Measurements from ENCODE around the gene VWF. TPM values are rescaled to one million over a fixed set of nuclear protein-coding genes. Genes with fewer than 3 reads are reported as not detected.
A peak's percentile ranks its signal among the peaks of the same experiment; 100 is the strongest.
"Not testable (repeated sequence)": the region's sequence is repeated elsewhere in the genome, so short reads cannot be mapped to it uniquely, and the experiment has no call there.

The VWF gene
- total and polyA plus RNA-seq, 2 of the 4 experiments (the other 2 are of a cell fraction): under 0.01 to 0.09 TPM

DNA sequence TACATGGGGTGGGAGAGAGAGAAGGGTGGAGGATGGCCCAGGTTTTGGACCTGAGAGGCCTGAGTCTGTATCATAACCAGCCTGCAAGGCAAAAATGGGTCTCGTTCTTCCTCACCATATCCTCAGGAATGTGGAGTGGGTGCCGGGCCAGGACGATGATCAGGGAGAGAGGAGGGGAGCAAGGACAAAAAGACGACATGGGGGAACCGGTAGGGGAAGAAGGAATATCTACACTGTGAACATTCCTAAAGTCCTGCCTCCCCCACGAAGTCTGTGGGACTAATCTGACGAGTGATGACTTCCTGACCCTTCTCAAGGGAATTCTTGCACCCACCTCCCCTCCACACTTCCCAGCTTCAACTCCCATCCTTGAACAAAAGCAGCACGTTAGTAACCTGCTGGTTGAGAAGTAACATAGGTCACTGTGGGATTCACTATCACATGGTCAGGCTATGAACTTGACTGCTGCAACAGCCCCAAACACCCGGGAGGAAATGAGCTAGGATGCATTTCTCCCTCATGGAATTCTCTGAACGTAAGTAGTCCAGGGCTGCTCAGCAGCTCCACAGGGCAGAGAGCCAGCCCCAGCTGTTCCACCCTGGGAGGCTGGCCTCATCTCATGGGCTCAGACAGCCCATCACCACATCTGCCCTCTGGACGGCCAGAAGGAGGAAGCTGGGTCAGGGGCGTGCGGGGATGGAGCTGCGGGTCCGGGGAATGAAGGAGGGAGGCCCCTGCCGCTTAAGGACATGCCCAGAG lies 36.8 kb upstream of the VWF start:
- DNase-seq: peak; percentile 92
- Histone ChIP-seq H2AK9ac (replicated peaks; ENCODE audit: low read depth, low read length, poor library complexity) (peak overlapping the region; percentile 62), H3K56ac (ENCODE audit: extremely low read depth, insufficient read depth, low read length) (no peak overlapping the region), H4K5ac (ENCODE audit: low read depth, low read length) (peak overlapping the region; percentile 7; the same call in 1 of the 2 replicates), H4K91ac (ENCODE audit: insufficient read depth, low read depth, low read length) (peak overlapping the region; percentile 74), H2BK20ac (ENCODE audit: low read depth, low read length) (peak overlapping the region; percentile 86), H3K18ac (ENCODE audit: low read depth, low read length) (peak overlapping the region; percentile 7; the same call in 1 of the 2 replicates), H3K4me1 (ENCODE audit: control insufficient read depth, insufficient read depth, low read length) (peaks cover 15% of the 10 kb centered on the region), H3K4me2 (ENCODE audit: low read depth, low read length) (0 out of 2 replicates have a peak overlapping the region, but pooled peaks have one; percentile 23), H3K79me1 (ENCODE audit: low read depth in 1 of 2, low read length in 2 of 2) (no peaks in the 10 kb centered on the region), H3K23ac (ENCODE audit: low read depth, low read length) (peak overlapping the region; percentile 73; the same call in 1 of the 2 replicates), H3K27ac (ENCODE audit: insufficient read depth, low read length) (peak overlapping the region; percentile 16; the same call in 1 of the 2 replicates), H3K36me3 (ENCODE audit: control insufficient read depth, insufficient read depth, low read length) (no peaks in the 10 kb centered on the region), H2AFZ (replicated peaks; ENCODE audit: low read length, poor library complexity) (peak overlapping the region; percentile 87), H3K14ac (replicated peaks; ENCODE audit: low read depth, low read length) (peak overlapping the region; percentile 90), H3K4ac (ENCODE audit: low read depth, low read length) (peak overlapping the region; percentile 92), H2BK15ac (ENCODE audit: low read depth, low read length) (peak overlapping the region; percentile 90; the same call in 2 of the 3 replicates), H4K8ac (ENCODE audit: low read depth in 2 of 2, low read length in 2 of 2) (peak overlapping the region; percentile 79 to 91; a peak in 2 of 4 replicates), H3K9ac (ENCODE audit: low read depth, low read length) (no peak overlapping the region), H4K20me1 (ENCODE audit: insufficient read depth, low read length) (no peaks in the 10 kb centered on the region), H2BK5ac (ENCODE audit: low read depth, low read length, poor library complexity, severe bottlenecking) (peak overlapping the region; percentile 42), H3K27me3 (ENCODE audit: control insufficient read depth, insufficient read depth, low read length) (no peaks in the 10 kb centered on the region), H2AK5ac (ENCODE audit: low read depth, low read length) (peak overlapping the region; percentile 91), H3K9me1 (ENCODE audit: insufficient read depth, low read length) (peaks cover 15% of the 10 kb centered on the region), H3K4me3 (ENCODE audit: insufficient read depth, low read depth, low read length) (no peak overlapping the region), H3K9me3 (ENCODE audit: control insufficient read depth, insufficient read depth, low read length) (no peaks in the 10 kb centered on the region), H2BK120ac (ENCODE audit: low read depth, low read length) (peak overlapping the region; percentile 93)
- TF ChIP-seq FOS (IDR thresholded peaks at IDR 0.05; ENCODE audit: low read depth, low read length) (no peak), MAZ (IDR thresholded peaks at IDR 0.05; ENCODE audit: borderline replicate concordance, low read depth, low read length) (no peak), RFX5 (IDR thresholded peaks at IDR 0.05; ENCODE audit: low read depth, low read length) (no peak), POLR2A (IDR thresholded peaks at IDR 0.05; ENCODE audit: low read depth, low read length) (no peak), BHLHE40 (IDR thresholded peaks at IDR 0.05; ENCODE audit: low read depth, low read length) (no peak), CHD1 (IDR thresholded peaks at IDR 0.05; ENCODE audit: low read depth, low read length) (no peak)
- intact Hi-C loops (cut with micrococcal nuclease): no loop called here
- POLR2A ChIA-PET (ENCODE audit: unreplicated experiment): no interaction called here
- BruUV-seq (replicated peaks): no TSS peak
- CTCF ChIA-PET: interaction anchor here (0.8 kb wide), 1 partner anchor 47 kb away, joined by 3 read pairs; no protein-coding TSS in a partner anchor
- in situ Hi-C loops (cut with MboI; ENCODE audit: low sequenced_read_pairs): no loop called here
- dilution Hi-C loops (cut with HindIII; ENCODE audit: low sequenced_read_pairs, unreplicated experiment): no loop called here
- peak; percentile 85 for ATAC-seq (ENCODE audit: low read depth)
- WGBS, 2 experiments (ENCODE audit: extremely low coverage in 2 of 2, insufficient read length in 1 of 2): 0% methylated on average over 1 of the region's 16 CpGs; no CpG with 5 or more reads in 1 of the 2 experiments

- POLR2A ChIA-PET (ENCODE audit: unreplicated experiment); H2BK5ac ChIP-seq (ENCODE audit: low read depth, low read length, poor library complexity, severe bottlenecking); in situ Hi-C loops (cut with MboI; ENCODE audit: low sequenced_read_pairs); H4K5ac ChIP-seq (ENCODE audit: low read depth, low read length); H3K27me3 ChIP-seq (ENCODE audit: control insufficient read depth, insufficient read depth, low read length); H3K36me3 ChIP-seq (ENCODE audit: control insufficient read depth, insufficient read depth, low read length); H3K23ac ChIP-seq (ENCODE audit: low read depth, low read length); H3K9me3 ChIP-seq (ENCODE audit: control insufficient read depth, insufficient read depth, low read length); H4K20me1 ChIP-seq (ENCODE audit: insufficient read depth, low read length); H3K56ac ChIP-seq (ENCODE audit: extremely low read depth, insufficient read depth, low read length); H3K18ac ChIP-seq (ENCODE audit: low read depth, low read length); H3K9ac ChIP-seq (ENCODE audit: low read depth, low read length); H3K4me3 ChIP-seq (ENCODE audit: insufficient read depth, low read depth, low read length); H3K27ac ChIP-seq (ENCODE audit: insufficient read depth, low read length); dilution Hi-C loops (cut with HindIII; ENCODE audit: low sequenced_read_pairs, unreplicated experiment); H4K8ac ChIP-seq (ENCODE audit: low read depth in 2 of 2, low read length in 2 of 2); BruUV-seq (replicated peaks); H3K79me1 ChIP-seq (ENCODE audit: low read depth in 1 of 2, low read length in 2 of 2); CTCF ChIA-PET; DNase-seq; H4K91ac ChIP-seq (ENCODE audit: insufficient read depth, low read depth, low read length); ATAC-seq (ENCODE audit: low read depth); H2AFZ ChIP-seq (replicated peaks; ENCODE audit: low read length, poor library complexity); H3K4me2 ChIP-seq (ENCODE audit: low read depth, low read length); intact Hi-C loops (cut with micrococcal nuclease): not testable (repeated sequence)
- H2BK15ac ChIP-seq (ENCODE audit: low read depth, low read length): peak overlapping the region; percentile 90; the same call in 2 of the 3 replicates
- 97% methylated on average over 5 of the region's 19 CpGs; no CpG with 5 or more reads in 1 of the 2 experiments for WGBS, 2 experiments (ENCODE audit: extremely low coverage in 2 of 2, insufficient read length in 1 of 2)
- 0 out of 2 replicates have a peak overlapping the region, but pooled peaks have one; percentile 45 for H3K14ac ChIP-seq (replicated peaks; ENCODE audit: low read depth, low read length)
- H3K4me1 ChIP-seq (ENCODE audit: control insufficient read depth, insufficient read depth, low read length): peaks cover 15% of the 10 kb centered on the region
- H2AK5ac ChIP-seq (ENCODE audit: low read depth, low read length): peak overlapping the region; percentile 91; the same call in 1 of the 2 replicates
- peak overlapping the region; percentile 1 for H2AK9ac ChIP-seq (replicated peaks; ENCODE audit: low read depth, low read length, poor library complexity)
- peak overlapping the region; percentile 92 for H3K4ac ChIP-seq (ENCODE audit: low read depth, low read length)
- peak overlapping the region; percentile 93; the same call in 1 of the 2 replicates for H2BK120ac ChIP-seq (ENCODE audit: low read depth, low read length)
- peaks cover 15% of the 10 kb centered on the region for H3K9me1 ChIP-seq (ENCODE audit: insufficient read depth, low read length)
- H2BK20ac ChIP-seq (ENCODE audit: low read depth, low read length): peak overlapping the region; percentile 86; the same call in 1 of the 2 replicates
Observed at GRCh38 chr12:6160049-6160649, 35.7 kb upstream of the VWF start.

Measured in IMR-90 (cell line).